GM19395 (cell line): ENCODE results near the gene GUCA1A.
"Not testable (repeated sequence)": the region's sequence is repeated elsewhere in the genome, so short reads cannot be mapped to it uniquely, and the experiment has no call there.

ENCODE experiments used
- ATAC-seq: cut with Tn5 transposase; IDR thresholded peaks from one replicate; pipeline ENCODE4 v1.9.1; 2021; ENCODE audit warnings: mild to moderate bottlenecking, moderate library complexity; ENCODE audit not compliant: unreplicated experiment

Gene GUCA1A

DNA sequence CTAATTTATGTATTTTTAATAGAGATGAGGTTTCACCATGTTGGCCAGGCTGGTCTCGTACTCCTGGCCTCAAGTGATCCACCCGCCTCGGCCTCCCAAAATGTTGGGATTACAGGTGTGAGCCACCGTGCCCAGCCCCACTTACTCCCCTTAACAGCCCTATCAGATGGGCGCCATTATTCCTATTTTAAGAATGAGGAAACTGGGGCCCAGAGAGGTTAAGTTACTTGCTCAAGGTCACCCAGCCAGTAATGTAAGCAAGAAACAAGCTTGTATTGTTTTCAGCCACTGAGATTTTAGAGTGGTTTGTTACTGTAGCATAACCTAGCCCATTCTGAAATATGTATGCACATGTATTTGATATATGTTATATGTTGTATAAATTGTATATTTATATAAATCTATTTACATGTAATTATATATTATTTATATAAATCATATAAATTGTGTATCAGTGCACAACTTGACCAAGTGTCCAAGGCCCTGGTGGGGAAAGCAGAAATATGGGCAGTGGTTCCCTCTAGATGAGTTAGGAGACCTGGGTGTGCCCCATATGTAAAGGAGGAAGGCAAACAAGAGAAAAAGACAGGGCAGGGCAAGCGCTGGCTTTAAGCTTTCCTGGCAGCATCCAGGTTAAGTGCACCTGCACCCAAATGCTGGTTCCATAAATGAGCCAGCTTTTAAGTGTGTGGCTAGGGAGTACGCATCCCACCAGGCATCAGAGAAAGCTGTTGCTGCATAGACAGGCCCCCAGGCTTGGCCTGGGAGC, 1.2 kb upstream of the GUCA1A start:
- ATAC-seq: no peak

DNA sequence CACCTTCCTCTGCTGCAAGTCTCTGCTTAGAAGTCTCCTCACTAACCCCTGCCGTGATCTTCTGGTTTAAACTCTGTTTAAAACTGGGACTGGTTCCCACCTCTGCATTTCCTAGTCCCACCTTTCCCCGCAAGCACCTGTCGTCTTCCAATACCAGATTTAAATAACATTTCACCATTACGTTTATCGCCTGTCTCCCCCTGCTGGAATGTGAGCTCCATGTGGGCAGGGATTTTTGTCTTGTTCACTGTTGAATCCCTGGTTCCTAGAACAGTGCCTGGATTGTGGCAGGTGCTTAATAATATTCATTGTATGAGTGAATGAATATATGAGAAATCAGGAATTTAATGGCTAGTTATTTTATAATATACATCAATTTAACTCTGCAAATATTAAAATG, 2.7 kb downstream of the GUCA1A start:
- ATAC-seq: no peak

DNA sequence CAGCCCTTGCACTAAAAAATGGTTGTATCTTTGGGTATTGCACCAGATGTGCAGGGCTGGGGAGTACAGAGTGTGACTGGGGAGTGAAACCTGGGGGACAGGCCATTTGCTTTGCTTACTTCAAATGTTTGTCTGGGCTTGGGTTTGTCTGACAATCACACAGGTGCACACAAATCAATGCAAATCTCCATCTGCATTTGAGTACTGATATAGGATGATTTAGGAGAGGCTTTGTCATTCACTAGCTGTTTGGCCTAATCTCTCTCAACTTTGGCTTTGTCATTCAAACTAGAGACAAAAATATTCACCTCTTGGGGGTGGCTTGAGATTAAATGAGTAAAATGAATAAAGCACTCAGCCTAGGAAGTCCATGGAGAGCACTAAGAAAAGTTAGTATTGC, 3.8 kb downstream of the GUCA1A start:
- ATAC-seq: no peak

DNA sequence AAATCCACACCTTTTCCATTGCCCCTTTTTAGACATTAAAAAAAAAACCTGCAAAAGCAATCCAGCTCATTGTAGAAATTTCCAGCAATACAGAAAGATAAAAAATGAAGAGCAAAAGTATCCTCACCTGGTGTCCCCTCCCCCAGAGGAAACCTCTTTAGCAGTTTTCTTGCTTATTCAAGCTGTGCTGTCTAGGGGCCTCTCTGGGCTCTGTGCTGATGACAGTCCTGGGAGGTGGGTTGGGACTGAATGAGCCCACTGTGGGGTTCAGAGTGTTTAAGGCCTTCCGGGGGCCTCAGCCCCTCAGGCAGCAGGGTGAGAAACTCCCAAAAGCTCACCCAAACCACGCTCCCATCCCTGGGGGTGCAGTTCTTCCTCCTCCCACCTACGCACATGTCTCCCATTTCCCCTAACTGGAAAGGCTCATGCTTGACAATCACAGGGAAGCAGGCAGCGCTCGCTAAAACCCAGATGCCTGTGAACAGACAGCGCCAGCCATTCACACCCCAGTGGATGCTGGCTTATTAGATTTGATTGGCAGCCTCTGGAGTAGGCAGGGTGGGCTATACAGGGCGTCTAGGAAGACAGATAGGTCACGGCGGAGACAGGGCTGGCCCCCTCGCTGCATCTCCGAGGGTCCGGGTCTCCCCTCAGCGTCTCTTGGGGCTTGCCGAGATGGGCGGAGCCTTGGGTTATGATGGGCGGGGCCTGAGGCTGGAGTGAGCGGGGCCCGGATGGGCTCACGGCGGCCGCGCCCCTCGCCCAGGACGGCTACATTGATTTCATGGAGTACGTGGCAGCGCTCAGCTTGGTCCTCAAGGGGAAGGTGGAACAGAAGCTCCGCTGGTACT, 4.6 kb downstream of the GUCA1A start:
- ATAC-seq: no peak

DNA sequence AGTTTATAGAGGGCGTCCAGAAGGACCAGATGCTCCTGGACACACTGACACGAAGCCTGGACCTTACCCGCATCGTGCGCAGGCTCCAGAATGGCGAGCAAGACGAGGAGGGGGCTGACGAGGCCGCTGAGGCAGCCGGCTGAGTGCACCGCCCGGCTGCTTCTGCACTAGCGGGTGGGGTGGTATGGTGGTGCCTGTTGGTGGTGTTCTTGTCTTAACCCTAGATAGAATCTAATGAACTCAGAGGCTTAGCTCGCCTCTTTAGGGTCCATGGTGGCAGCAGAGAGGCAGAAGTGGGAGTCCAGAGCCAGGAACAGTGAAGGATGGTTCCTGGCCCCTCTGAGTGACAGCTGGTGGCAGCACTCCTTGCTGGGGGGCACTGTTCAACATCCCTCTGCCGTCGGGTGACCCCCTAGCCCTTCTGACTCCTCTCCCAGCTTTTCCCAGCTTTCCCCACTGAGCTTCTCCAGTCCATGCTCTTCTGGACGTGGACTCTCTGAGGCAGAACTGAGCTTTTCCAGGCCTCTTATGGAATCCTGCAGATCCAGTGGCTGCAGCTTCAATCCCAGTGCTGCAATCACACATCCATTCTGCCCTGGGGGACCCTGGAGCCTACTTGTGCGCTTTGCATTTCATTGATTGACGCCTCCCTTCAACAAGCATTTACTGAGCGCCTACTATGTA, 6.2 kb downstream of the GUCA1A start:
- no peak for ATAC-seq

DNA sequence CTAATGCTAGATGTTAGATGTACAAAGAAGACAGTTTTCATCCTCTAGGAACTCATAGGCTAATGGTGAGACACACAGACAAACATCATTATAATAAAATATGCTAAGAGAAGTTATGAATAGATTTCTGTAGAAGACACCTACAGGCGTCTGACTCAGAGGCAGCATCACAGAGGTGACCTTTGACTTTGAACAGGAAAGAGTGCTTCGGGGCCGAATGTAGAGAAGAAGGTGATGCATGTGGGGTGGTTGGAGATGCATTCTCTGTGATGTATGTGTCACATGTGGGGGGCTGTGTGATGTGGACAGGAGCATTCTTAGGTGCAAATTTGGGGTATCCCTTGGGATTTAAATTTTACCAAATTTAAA, 6.8 kb downstream of the GUCA1A start:
- ATAC-seq: no peak

DNA sequence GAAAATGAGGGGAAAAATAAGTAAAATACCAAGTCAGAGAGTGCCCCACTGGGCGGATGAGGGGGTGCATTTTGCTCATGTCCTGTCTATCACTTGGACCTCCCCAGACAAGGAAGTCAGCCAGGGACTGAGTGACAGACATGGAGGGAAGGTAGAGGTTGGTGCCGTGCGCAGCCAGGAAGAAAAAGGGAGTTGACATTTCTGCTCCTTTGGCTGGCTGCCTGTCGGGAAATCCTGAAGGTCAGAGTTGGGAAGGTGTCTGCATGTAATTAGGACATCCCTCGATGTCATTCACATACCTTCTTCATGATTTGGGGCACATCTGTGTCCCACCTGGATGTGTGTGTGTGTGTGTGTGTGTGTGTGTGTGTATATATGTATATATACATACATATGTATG, 8.9 kb downstream of the GUCA1A start:
- no peak for ATAC-seq

DNA sequence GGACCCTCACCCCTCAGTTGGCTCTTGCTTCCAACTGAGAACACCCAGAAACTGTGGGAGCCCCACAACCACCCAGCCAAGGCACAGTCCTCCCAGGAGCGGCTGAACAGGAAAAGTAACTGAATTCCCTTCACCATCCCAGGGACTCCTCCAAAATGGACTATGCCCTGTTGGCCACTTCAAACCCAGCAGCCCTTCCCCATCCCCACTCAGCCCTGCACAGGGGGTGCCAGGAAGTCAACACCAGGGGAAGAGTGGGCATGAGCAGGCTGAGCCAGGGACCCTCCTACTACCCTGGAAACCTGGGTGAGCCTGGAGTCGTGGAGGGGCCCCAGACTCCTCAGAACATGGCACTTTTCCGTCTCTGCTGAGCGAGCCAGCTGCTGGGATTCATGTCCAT, 11.3 kb downstream of the GUCA1A start:
- ATAC-seq: no peak

DNA sequence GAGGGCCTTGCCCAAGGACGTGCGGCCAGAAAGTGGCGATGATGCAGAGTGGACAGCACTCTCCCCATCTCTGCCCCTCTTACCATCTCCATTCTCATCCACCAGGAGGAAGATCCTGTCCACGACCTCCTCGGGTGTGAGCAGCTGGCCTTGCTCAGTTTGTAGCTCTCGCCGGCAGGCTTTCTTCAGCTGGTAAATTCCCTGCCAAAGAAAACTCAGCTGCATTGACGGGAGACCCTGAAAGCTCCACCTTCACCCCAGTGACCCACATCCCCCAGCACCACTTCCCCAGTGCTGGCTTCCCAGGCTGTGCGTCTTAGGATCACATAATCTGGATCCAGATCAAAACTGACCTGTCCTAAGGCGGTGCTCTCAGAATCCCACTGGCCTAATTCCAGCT, 12.4 kb downstream of the GUCA1A start:
- no peak for ATAC-seq

DNA sequence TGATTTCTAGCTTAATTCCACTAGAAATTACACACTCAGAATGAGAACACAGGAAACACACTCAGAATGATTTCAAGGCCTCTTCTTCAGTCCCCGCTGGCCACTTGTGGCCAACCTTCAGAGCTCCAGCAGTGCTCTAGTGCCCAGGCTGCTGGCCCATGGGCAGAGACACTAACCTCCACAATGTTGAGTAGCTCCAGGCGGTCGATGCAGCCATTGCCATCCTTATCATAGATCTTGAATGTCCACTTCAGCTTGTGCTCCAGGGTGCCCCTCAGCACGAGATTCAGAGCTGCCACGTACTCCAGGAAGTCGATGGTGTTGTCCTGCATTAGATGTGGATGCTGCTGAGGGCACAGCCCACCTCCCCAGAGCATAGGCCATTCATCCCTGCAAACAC, 15.2 kb downstream of the GUCA1A start:
- no peak for ATAC-seq

DNA sequence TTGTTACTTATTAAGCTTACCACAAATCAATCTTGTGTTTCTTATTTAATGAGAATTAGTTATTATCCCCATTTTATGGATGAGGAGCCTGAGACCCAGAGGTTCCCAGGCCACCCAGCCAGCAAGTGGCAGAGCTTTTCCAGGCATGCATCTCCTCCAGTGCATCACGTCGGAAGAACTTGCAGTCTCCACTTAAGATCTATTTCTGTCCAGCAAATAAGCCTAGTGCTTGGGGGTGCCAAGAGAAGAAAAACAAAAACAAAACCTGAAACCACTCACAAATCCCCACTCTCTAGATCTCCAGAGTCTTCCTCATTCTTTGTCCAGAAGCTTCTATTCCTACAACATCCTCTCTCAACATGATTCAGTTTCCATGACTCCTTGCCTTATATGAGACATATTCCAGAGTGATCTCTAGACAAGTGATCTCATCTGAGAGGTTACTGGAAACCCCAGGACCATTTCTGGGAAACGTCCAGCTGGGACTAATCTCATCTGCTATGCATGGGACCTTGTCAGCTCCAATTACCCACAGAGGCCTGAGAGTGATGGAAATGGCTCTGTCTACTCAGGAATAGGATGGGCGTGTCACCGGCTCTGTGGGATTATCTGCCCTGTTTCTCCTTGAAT, 17.5 kb downstream of the GUCA1A start:
- ATAC-seq: no peak

DNA sequence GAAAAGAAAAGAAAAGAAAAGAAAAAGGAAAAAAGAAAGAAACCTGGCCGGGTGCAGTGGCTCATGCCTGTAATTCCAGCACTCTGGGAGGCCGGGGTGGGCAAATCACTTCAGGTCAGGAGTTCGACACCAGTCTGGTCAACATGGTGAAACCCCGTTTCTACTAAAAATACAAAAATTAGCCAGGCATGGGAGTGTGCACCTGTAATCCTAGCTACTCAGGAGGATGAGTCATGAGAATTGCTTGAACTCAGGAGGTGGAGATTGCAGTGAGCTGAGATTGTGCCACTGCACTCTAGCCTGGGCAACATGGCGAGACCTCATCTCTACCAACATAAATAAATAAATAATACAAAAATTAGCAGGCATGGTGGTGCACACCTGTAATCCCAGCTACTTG, 19.2 kb downstream of the GUCA1A start:
- not testable (repeated sequence) for ATAC-seq

DNA sequence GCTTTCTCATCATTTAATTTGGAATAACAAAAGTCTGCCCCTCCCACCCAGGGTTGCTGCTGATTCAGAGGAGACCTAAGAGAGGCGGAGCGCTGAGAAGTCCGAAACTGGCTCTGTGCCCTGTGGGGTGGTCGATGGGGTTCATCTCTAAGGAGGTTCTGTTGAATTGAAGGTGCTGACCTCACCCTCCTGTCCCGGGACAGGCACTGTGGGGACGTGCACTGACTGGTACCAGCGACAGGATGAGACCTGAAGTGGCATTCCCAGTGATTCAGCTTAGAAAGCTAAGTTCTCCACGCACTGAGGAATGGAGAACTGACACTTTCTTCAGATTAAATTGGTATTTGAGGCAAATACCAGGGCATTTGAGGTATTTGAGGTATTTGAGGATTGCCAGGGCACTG, 20.3 kb downstream of the GUCA1A start:
- ATAC-seq: no peak

DNA sequence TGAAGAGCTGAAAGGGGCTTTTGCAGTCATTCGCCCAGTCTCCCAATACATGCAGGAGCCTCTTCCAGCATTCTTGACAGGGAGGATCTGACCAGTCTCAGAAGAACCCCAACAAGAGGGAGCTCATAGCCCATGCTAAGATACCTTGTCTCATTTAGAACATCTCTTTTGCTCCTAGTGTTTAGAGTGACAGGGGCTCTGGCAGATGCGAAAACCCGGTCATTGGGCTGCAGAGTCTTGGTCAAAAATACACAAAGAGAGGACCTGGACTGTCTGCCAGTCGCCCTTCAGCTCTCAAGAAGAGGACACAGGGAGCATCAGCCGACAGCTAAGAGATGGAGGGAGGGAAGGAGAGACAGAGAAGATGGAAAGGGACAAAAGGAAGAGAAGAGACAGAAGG, 20.9 kb downstream of the GUCA1A start:
- no peak for ATAC-seq

DNA sequence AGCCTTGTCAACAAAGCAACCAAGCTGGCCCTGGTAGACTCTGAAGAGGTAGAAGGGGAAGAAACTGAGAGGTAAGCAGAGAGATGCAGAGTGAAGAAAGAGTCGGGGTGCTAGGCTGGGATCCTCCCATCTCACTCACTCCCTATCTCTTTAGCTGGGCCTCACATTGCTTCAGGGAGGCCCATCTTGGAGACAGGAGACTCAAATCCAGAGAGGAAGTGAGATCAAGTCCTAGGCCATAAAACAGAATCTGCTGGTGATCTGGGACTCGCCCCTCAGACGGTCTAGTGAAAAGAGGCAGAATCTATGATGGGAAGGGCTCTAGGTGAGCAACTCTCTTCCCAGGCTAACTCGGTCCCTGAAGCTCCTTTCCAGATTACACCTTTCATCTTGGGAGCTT, 22.3 kb downstream of the GUCA1A start:
- no peak for ATAC-seq

DNA sequence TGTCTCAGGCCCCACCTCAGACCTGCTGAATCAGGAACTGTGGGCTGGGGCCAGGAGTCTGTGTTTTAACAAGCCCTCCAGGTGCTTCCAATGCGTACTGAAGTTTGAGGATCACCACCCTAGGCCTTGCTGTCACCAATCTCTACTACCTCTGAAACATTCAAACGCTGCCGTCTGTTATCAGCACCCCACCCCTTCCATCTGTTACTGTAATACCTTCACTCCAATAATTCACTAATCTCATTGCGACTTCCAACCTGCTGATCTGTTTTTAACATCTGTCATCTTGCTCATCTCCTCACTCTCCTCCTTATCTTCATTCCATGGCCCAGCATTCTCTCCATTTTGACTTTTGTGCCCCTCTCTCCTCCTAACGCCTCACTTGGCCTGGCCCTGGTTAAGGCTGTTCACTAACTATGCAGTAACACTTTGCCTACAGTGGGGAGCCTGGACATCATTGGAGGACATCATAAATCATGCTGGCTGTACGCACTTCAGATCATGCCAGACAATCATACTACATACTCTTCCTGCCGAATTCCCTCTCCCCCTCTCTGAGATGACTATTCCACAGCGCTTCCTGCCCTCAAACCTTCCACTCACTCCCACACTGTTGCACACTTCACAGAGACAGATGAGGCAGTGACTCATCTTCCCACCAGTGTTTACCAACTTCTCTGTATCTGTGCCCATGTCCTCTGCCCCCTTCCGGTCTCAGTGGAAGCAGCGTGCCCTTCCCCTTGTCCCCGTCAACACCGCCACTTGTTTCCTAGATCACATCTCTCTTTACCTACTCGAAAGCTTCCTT, 24.6 kb downstream of the GUCA1A start:
- no peak for ATAC-seq

DNA sequence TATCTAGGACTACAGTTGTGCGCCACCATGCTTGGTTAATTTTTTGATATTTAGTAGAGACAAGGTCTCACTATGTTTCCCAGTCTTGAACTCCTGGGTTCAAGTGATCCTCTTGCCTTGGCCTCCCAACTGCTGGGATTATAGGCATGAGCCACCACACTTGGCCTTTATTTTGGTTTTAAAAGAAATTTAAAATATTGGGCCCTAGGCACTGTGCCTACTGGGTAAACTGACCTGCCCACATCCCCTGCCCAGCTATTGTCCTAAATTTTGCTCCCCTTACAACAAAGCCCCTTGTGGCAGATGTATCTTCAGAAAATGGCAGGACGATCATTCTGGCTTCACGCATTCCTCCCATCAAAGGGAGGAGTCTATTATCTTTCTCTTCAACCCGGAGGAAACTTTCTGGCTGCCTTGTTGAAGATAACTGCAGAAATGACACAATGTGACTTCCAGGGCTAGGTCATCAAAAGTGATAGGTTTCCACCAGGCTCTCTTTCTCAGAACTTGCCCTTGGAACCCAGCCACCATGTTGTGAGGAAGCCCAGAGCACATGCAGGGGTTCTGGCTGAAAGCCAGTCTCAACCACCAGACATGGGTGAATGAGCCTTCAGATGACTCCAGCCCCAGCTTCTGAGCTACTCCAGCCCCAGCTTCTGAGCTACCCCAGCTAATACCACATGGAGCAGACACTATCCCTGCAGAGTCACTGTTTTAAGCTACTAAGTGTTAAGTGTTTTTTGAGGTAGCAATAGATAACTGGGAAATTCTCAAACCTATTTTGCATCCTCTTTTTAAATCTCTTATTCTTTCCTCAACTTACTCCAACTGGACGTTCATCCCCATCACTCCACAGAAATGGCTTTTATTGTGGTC, 26.2 kb downstream of the GUCA1A start:
- ATAC-seq: no peak

DNA sequence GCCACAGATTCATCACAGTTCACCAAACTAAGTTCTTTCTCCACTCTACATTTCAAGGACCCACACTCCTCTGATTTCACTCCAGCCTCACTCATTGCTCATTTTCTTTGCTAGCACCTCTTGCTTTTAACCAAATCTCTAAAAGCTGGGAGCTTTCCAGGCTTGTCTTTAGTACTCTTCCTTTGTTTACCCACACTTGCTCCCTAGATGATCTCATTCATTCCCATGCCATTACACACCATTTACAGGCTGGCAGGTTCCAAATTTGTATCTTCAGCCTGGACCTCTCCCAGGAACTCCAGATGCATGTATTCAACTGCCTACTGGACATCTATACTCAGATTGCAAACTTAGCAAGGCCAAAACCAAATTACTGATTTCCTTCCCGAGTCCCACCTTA, 26.9 kb downstream of the GUCA1A start:
- no peak for ATAC-seq

DNA sequence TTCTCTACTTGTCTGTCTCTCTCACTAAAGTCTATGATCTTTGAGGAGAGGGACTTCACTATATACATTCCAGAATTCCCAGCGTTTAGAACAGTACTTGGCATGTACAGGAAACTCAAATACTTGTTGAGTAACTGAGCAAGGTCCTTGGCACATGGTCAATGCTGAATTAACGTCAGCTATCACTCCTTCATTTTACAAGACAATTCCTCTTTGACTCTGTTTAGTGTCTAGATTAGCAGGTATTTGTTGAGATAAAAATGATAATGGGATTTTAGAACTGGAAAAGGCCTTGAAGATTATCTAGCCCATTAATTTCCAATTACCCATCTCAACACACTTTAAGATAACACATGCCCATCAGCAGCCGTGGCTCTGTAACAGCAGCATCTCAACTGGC, 28.2 kb downstream of the GUCA1A start:
- ATAC-seq: no peak
